ENCODE data around the gene GOLGA7B.

GOLGA7B gene

GRCh38 chr10:97865488-97865887 lies 15.8 kb downstream of the GOLGA7B start:
- Mint-ChIP-seq H3K4me3 (no peak overlapping the region), H3K36me3 (ENCODE audit: low read depth) (no peaks in the 10 kb centered on the region), H3K4me1 (peaks cover 4% of the 10 kb centered on the region), H3K27me3 (ENCODE audit: low read depth) (peaks cover 47% of the 10 kb centered on the region), H3K9me3 (no peaks in the 10 kb centered on the region), H3K27ac (no peak overlapping the region)
- TF ChIP-seq, protein P1, sequence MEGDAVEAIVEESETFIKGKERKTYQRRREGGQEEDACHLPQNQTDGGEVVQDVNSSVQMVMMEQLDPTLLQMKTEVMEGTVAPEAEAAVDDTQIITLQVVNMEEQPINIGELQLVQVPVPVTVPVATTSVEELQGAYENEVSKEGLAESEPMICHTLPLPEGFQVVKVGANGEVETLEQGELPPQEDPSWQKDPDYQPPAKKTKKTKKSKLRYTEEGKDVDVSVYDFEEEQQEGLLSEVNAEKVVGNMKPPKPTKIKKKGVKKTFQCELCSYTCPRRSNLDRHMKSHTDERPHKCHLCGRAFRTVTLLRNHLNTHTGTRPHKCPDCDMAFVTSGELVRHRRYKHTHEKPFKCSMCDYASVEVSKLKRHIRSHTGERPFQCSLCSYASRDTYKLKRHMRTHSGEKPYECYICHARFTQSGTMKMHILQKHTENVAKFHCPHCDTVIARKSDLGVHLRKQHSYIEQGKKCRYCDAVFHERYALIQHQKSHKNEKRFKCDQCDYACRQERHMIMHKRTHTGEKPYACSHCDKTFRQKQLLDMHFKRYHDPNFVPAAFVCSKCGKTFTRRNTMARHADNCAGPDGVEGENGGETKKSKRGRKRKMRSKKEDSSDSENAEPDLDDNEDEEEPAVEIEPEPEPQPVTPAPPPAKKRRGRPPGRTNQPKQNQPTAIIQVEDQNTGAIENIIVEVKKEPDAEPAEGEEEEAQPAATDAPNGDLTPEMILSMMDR (IDR thresholded peaks at IDR 0.05; ENCODE audit: unreplicated experiment in 3 of 3) = no peak

GRCh38 chr10:97866524-97867219 lies 17.0 kb downstream of the GOLGA7B start:
- Mint-ChIP-seq H3K27ac (no peak overlapping the region), H3K36me3 (ENCODE audit: low read depth) (no peaks in the 10 kb centered on the region), H3K4me1 (peaks cover 4% of the 10 kb centered on the region)

DNA sequence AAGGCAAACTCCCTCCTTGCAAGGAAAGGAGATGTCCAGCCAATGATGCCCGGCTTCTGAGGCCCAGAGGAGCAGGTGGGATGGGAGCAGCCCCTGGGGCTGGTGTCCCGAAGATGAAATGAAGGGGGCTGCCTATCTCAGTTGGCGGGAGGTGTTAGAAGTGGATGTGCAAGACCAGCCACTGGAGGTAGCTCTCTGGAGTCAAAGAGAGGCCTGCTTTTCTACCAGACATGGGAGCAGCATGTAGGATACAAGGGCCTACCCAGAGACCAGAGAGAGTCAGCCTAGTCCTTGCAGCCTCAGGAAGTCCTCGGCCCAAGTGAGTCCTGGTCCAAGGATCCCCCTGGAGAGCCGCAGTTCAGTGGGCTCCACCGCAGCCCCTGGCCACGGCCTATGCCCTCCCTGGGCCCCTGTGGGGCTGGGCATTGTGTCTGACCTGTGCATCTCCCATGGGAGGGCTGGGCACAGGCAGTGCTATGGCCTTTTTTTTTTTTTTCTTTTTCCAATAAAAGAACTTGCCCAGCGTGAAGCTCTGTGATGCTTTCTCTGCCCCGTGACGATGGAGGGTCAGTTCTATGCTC lies 17.7 kb downstream of the GOLGA7B start:
- TF ChIP-seq, protein P1 (IDR thresholded peaks at IDR 0.05; ENCODE audit: unreplicated experiment in 3 of 3) = no peak
- Mint-ChIP-seq H3K4me3 (no peak overlapping the region), H3K27ac (no peak overlapping the region), H3K9me3 (no peaks in the 10 kb centered on the region), H3K27me3 (ENCODE audit: low read depth) (peaks cover 45% of the 10 kb centered on the region), H3K4me1 (peaks cover 4% of the 10 kb centered on the region), H3K36me3 (ENCODE audit: low read depth) (no peaks in the 10 kb centered on the region)

More at GRCh38 chr10:97866524-97867219, 17.0 kb downstream of the GOLGA7B start:
- H3K4me3 Mint-ChIP-seq = no peak overlapping the region
- TF ChIP-seq, protein P1 (IDR thresholded peaks at IDR 0.05; ENCODE audit: unreplicated experiment in 3 of 3) = no peak
- H3K9me3 Mint-ChIP-seq = no peaks in the 10 kb centered on the region
- peaks cover 47% of the 10 kb centered on the region for H3K27me3 Mint-ChIP-seq (ENCODE audit: low read depth)

GRCh38 chr10:97868134-97868685 lies 18.6 kb downstream of the GOLGA7B start:
- Mint-ChIP-seq H3K9me3 (no peaks in the 10 kb centered on the region), H3K27ac (no peak overlapping the region), H3K36me3 (ENCODE audit: low read depth) (no peaks in the 10 kb centered on the region), H3K27me3 (ENCODE audit: low read depth) (peaks cover 49% of the 10 kb centered on the region), H3K4me1 (peaks cover 4% of the 10 kb centered on the region), H3K4me3 (no peak overlapping the region)
- TF ChIP-seq, protein P1 (IDR thresholded peaks at IDR 0.05; ENCODE audit: unreplicated experiment in 3 of 3) = no peak

DNA sequence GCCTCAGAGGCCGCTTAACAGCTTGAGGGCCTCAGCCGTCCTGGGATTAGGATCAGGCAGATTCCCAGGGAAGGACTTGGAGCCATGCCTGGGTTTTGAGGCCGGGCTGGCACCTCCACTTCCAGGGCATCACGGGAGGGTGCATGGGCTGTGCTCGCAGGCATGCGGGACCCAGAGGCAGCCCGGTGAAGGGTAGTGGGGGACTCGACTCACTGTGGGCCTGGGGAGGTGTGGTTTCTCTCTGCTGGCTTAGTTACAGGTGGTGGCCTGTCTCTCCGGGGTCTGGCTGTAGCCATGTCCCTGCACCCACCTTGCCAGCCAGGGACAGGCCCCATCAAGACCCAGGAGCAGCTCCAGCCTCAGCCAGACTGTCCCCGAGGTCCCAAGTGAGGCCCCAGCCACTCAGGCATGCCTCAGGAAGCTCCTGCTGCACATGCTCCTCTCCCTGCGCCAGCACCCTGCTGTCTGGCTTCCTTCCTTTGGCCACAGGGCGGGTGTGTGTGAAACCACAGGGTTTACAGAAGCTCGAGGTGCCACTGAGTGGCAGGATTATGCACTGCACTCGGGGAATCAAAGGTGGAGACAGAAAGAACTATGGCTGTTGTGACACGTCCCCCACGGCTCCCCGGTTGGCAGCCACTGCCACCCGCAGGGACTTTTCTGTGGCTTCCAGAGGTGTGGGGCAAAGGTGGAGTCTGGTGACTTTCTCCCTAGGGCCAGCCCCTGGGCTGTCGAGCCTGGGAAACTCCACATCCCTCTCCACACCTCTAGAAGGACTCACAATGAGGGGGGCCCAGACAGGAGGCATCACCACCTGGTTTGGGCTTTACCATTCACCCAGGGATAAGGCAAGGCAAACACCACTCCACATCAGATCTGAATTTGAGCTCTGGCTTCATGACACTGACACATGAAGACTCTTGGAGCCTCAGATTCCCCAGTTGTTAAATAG lies 19.7 kb downstream of the GOLGA7B start:
- peaks cover 4% of the 10 kb centered on the region for H3K4me1 Mint-ChIP-seq
- H3K4me3 Mint-ChIP-seq = no peak overlapping the region
- TF ChIP-seq, protein P1 (IDR thresholded peaks at IDR 0.05; ENCODE audit: unreplicated experiment in 3 of 3) = peak; percentile 70 to 77 (median 75)
- H3K27me3 Mint-ChIP-seq (ENCODE audit: low read depth) = peaks cover 50% of the 10 kb centered on the region
- no peak overlapping the region for H3K27ac Mint-ChIP-seq
- H3K9me3 Mint-ChIP-seq = no peaks in the 10 kb centered on the region
- no peaks in the 10 kb centered on the region for H3K36me3 Mint-ChIP-seq (ENCODE audit: low read depth)

All from nephron (organoid).